Esophagus (tissue), 2 donors: ENCODE results near the gene GTF2IRD1. TPM values are rescaled to one million over a fixed set of nuclear protein-coding genes. Genes with fewer than 3 reads are reported as not detected.

Experiments
- H3K27ac ChIP-seq, 2 donors: one replicate each; pipeline ENCODE4 v1.5.1; 2013; ENCODE audit warnings: low read depth in 2 of 2, mild to moderate bottlenecking in 2 of 2, inconsistent platforms in 1 of 2, low read length in 1 of 2, moderate library complexity in 1 of 2
- H3K27me3 ChIP-seq, 2 donors: one replicate each; pipeline ENCODE4 v1.6.1; 2013; ENCODE audit warnings: low read length in 2 of 2, control low read depth in 1 of 2, mild to moderate bottlenecking in 1 of 2; ENCODE audit not compliant: insufficient read depth in 2 of 2, control insufficient read depth in 1 of 2
- H3K36me3 ChIP-seq, 2 donors: one replicate each; pipeline ENCODE4 v1.6.1; 2013; ENCODE audit warnings: low read length in 1 of 2; ENCODE audit not compliant: control insufficient read depth in 2 of 2, insufficient read depth in 2 of 2
- H3K4me1 ChIP-seq, 2 donors: one replicate each; pipeline ENCODE4 v1.6.1; 2013; ENCODE audit warnings: low read length in 1 of 2; ENCODE audit not compliant: control insufficient read depth in 2 of 2, insufficient read depth in 2 of 2
- H3K4me3 ChIP-seq, 2 donors: one replicate each; pipeline ENCODE4 v1.5.1; 2013; ENCODE audit warnings: low read length in 2 of 2, mild to moderate bottlenecking in 2 of 2, low read depth in 1 of 2, moderate library complexity in 1 of 2
- H3K9me3 ChIP-seq, 2 donors: one replicate each; pipeline ENCODE4 v1.6.1; 2013; ENCODE audit warnings: mild to moderate bottlenecking in 2 of 2, low read depth in 1 of 2, low read length in 1 of 2, moderate library complexity in 1 of 2; ENCODE audit not compliant: control insufficient read depth in 2 of 2, insufficient read depth in 1 of 2
- WGBS, 2 donors: extraction: QIAGEN DNeasy Blood & Tissue Kit; methylation state at CpG; one replicate each; pipeline ENCODE4 v1.1.7; 2013; 5-methylcytosine and 5-hydroxymethylcytosine counted together
- polyA plus RNA-seq, 2 donors: library from polyadenylated mRNA; stranded (reverse); fragments of 200-250 nt; gene quantifications; one replicate each; pipeline ENCODE4 v1.2.3, GENCODE V29; 2013
- donor health status: healthy with polysubstance abuse.
- donor health status: Bipolar disorder and iron deficiency.

Gene GTF2IRD1
- polyA plus RNA-seq, 2 donors, result 30.4 to 43.4 TPM

GRCh38 chr7:74449144-74449543 is 4.6 kb upstream of the GTF2IRD1 start:
- Histone ChIP-seq H3K27ac (no peak overlapping the region), H3K4me3 (no peak overlapping the region), H3K4me1 (peaks cover 0 to 4% of the 10 kb centered on the region in 2 donors), H3K36me3 (no peaks in the 10 kb centered on the region), H3K9me3 (no peaks in the 10 kb centered on the region), H3K27me3 (no peaks in the 10 kb centered on the region)
- 88 to 95% methylated on average over 4 of the region's 4 CpGs for WGBS, 2 donors

GRCh38 chr7:74449809-74450397 is 3.8 kb upstream of the GTF2IRD1 start:
- Histone ChIP-seq H3K4me1 (peaks cover 0 to 6% of the 10 kb centered on the region in 2 donors), H3K36me3 (no peaks in the 10 kb centered on the region), H3K4me3 (no peak overlapping the region), H3K27me3 (no peaks in the 10 kb centered on the region), H3K27ac (no peak overlapping the region), H3K9me3 (no peaks in the 10 kb centered on the region)
- WGBS, 2 donors, result 69 to 74% methylated on average over 15 of the region's 15 CpGs

- Histone ChIP-seq H3K36me3 (no peaks in the 10 kb centered on the region), H3K4me3 (peak overlapping the region in 1 of 2 donors; percentile 83), H3K27ac (peak overlapping the region; percentile 88 to 95), H3K27me3 (no peaks in the 10 kb centered on the region), H3K4me1 (peaks cover 0 to 10% of the 10 kb centered on the region in 2 donors), H3K9me3 (no peaks in the 10 kb centered on the region)
- 28 to 32% methylated on average over 14 to 15 of the region's 15 CpGs for WGBS, 2 donors
Observed at GRCh38 chr7:74452748-74453321, 871 bp upstream of the GTF2IRD1 start.

- H3K27me3 ChIP-seq, result no peaks in the 10 kb centered on the region
Observed at GRCh38 chr7:74454021-74454924, 567 bp downstream of the GTF2IRD1 start.

GRCh38 chr7:74454925-74455288 is 1.2 kb downstream of the GTF2IRD1 start:
- H3K4me3 ChIP-seq, result peak overlapping the region; percentile 72 to 83
- H3K27ac ChIP-seq, result peak overlapping the region; percentile 88 to 95
- H3K36me3 ChIP-seq, result peaks cover 0 to 3% of the 10 kb centered on the region in 2 donors
- no peaks in the 10 kb centered on the region for H3K27me3 ChIP-seq
- WGBS, 2 donors, result 36 to 49% methylated on average over 11 of the region's 11 CpGs
- H3K4me1 ChIP-seq, result peaks cover 0 to 10% of the 10 kb centered on the region in 2 donors
- no peaks in the 10 kb centered on the region for H3K9me3 ChIP-seq

More at GRCh38 chr7:74454021-74454924, 567 bp downstream of the GTF2IRD1 start:
- peaks cover 0 to 3% of the 10 kb centered on the region in 2 donors for H3K36me3 ChIP-seq
- peak overlapping the region; percentile 88 to 95 for H3K27ac ChIP-seq
- H3K9me3 ChIP-seq, result no peaks in the 10 kb centered on the region
- peaks cover 0 to 10% of the 10 kb centered on the region in 2 donors for H3K4me1 ChIP-seq
- WGBS, 2 donors, result 3 to 8% methylated on average over 15 to 60 of the region's 61 CpGs
- H3K4me3 ChIP-seq, result peak overlapping the region; percentile 72 to 83

DNA sequence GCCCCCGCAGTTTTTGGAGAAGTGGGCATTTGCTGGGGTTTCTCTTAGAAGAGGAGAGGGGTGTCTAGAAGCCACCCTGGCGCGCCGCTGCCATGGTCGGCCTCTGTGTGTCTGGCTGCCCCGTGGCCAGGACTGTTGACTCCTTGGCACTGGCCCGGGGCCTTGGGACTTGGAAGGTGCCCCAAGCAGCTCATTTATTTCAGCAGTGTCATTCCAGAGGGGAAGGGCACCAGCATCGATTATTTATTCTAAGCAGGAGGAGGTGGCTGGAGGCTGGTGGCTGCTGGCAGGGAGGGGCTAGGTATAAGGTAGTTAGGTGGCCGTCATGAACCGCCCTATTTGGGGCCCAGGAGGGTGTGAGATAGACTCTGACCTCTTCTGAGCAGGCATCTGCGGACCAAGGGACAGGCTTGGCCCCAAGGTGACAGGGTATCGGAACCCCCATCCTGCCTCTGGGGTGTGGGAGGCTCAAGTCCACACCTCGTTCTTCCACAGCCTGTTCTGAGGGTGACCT is 1.6 kb downstream of the GTF2IRD1 start:
- Histone ChIP-seq H3K36me3 (peaks cover 0 to 3% of the 10 kb centered on the region in 2 donors), H3K27me3 (no peaks in the 10 kb centered on the region), H3K4me3 (peak overlapping the region; percentile 72 to 83), H3K27ac (peak overlapping the region; percentile 88 to 95), H3K9me3 (no peaks in the 10 kb centered on the region), H3K4me1 (peaks cover 0 to 10% of the 10 kb centered on the region in 2 donors)
- 41 to 53% methylated on average over 13 of the region's 13 CpGs for WGBS, 2 donors

DNA sequence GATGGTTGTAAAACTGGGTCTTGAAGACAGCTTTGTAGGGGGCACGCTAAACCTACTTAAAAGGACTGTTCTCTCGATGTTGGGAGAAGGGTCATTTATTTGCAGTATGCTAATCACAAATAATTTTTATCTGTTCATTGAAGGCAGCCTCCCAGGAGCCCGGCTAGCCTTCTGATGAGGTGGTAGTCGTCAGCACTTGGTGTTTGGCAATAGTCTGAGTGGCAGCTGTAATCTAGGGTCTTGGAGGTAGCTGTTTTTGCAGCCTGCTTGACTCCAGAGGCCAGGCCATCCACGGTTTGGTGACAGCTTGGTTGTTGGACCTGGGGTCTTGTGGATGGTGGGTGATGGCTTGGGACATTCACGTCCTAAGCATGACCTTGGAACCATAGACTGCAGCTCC is 2.2 kb downstream of the GTF2IRD1 start:
- WGBS, 2 donors, result 57 to 64% methylated on average over 6 of the region's 6 CpGs
- Histone ChIP-seq H3K27me3 (no peaks in the 10 kb centered on the region), H3K9me3 (no peaks in the 10 kb centered on the region), H3K4me3 (peak overlapping the region in 1 of 2 donors; percentile 83), H3K27ac (peak overlapping the region; percentile 88 to 95), H3K36me3 (peaks cover 0 to 3% of the 10 kb centered on the region in 2 donors), H3K4me1 (peaks cover 0 to 10% of the 10 kb centered on the region in 2 donors)

DNA sequence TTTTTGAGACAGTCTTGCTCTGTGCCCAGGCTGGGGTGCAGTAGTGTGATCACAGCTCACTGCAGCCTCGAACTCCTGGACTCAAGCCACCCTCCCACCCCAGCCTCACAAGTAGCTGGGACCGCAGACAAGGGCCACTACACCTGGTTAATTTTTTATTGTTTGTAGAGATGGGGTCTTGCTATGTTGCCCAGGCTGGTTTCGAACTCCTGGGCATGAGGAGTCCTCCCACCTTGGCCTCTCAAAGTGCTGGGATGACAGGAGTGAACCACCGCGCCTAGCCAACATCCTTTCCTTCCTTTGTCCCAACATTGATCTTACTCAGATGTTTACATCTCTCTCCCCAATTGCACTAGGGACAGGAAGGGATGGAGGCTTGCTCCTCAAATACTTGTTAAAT is 3.3 kb downstream of the GTF2IRD1 start:
- Histone ChIP-seq H3K4me1 (peaks cover 0 to 10% of the 10 kb centered on the region in 2 donors), H3K9me3 (no peaks in the 10 kb centered on the region), H3K36me3 (peaks cover 0 to 3% of the 10 kb centered on the region in 2 donors), H3K4me3 (no peak overlapping the region), H3K27ac (peak overlapping the region; percentile 16 to 49), H3K27me3 (no peaks in the 10 kb centered on the region)
- 83 to 89% methylated on average over 5 of the region's 5 CpGs for WGBS, 2 donors

GRCh38 chr7:74461970-74462706 is 8.4 kb downstream of the GTF2IRD1 start:
- WGBS, 2 donors, result 80 to 88% methylated on average over 15 of the region's 15 CpGs
- Histone ChIP-seq H3K36me3 (peaks cover 3 to 4% of the 10 kb centered on the region in 2 donors), H3K27ac (peak overlapping the region; percentile 51 to 84), H3K4me1 (peaks cover 7 to 14% of the 10 kb centered on the region in 2 donors), H3K27me3 (no peaks in the 10 kb centered on the region), H3K9me3 (no peaks in the 10 kb centered on the region), H3K4me3 (no peak overlapping the region)
